HG03095 (cell line): ENCODE results near the gene REM2.
A peak's percentile ranks its signal among the peaks of the same experiment; 100 is the strongest.
"Not testable (repeated sequence)": the region's sequence is repeated elsewhere in the genome, so short reads cannot be mapped to it uniquely, and the experiment has no call there.

Experiments used
- ATAC-seq: cut with Tn5 transposase; IDR thresholded peaks from one replicate; pipeline ENCODE4 v1.9.1; 2021; ENCODE audit warnings: moderate library complexity; ENCODE audit not compliant: unreplicated experiment

REM2 gene

DNA sequence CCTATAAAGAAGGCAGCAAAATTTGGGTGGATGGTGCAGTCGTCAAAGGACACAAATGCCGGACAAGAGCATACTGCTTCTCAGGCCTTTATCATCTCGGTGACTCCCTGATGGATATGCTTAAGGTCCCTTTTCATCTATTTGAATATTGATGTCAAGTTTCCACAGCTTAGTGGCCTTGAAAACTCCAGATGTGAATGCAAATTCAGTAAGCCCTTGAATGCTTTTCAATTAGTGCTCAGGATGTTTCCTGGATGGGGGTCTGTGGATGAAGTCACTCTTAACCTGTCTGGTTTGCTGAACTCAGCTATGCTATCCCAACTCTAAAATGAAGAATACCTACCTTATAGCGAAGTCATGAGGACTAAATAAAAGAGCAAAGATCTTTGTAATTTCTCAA, 10.7 kb downstream of the REM2 start:
- no peak for ATAC-seq

GRCh38 chr14:22895402-22895801, 12.4 kb downstream of the REM2 start:
- no peak for ATAC-seq

- no peak for ATAC-seq
These were observed 13.3 kb downstream of the REM2 start for GRCh38 chr14:22896356-22896755.

- no peak for ATAC-seq
These were observed 13.7 kb downstream of the REM2 start for GRCh38 chr14:22896760-22897159.

GRCh38 chr14:22897357-22897756, 14.3 kb downstream of the REM2 start:
- ATAC-seq = no peak

DNA sequence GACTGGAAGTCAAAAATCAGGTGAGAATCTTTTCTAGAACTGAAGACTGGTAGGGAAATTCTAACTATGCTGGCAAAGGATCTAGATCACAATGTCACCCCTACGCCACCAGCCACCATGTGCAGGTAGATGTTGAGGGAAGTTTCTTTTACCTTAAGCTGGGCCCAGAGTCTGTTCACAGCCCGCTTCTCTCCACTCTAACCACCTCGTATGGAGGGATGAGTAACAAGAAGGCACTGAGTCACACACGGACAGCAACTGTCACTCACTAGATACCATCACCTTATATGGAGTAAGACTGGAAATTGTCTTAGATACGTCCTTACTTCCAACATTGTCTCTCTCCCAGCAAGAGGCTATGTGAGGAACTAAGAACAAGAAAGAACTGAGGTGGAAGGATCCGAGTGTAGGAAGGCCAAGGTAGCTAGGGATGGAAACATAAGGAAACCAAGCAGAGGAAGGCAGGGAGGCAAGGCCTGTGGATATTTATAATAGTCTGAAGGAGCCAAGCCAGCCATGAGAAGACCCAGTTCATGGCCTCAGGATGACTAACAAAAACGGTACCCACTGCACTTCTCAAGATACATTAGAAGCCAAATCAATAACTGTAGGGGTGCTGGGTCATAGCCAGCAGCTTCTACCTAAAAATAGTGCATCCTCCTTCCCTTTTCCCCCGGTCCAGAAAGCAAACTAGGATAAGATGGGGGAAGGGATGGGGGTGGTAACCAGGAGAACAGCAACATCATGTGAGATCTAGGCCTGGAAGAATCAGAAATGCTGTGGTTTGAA, 15.5 kb downstream of the REM2 start:
- no peak for ATAC-seq

- ATAC-seq = no peak
These were observed 17.2 kb downstream of the REM2 start for GRCh38 chr14:22900081-22900799.

DNA sequence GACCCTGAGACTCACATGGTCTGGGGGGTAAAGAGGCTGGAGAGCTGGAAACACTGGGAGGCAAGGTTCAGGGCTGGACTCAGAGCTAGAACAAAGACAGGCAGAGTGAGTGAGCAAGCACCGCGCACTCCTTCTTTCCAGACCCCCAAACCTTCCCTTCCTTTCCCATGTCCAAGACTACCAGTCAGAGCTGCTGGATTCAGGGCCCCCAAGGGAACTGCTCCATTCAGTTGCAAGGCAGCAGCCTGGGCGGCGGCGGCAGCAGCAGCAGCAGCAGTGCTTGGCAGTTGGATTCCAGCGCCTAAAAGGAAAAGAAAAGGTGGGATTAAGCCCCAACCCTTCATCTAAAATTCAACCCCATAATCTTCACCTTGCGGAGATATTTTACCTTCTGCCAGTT, 18.8 kb downstream of the REM2 start:
- ATAC-seq = no peak

- ATAC-seq = no peak
These were observed 20.7 kb downstream of the REM2 start for GRCh38 chr14:22903742-22904087.

- no peak for ATAC-seq
These were observed 22.6 kb downstream of the REM2 start for GRCh38 chr14:22905627-22906026.

GRCh38 chr14:22906073-22906472, 23.1 kb downstream of the REM2 start:
- ATAC-seq = no peak

- ATAC-seq = no peak
These were observed 24.4 kb downstream of the REM2 start for GRCh38 chr14:22907429-22907828.

GRCh38 chr14:22908601-22909000, 25.6 kb downstream of the REM2 start:
- no peak for ATAC-seq

- no peak for ATAC-seq
These were observed 27.9 kb downstream of the REM2 start for GRCh38 chr14:22910916-22911315.

- ATAC-seq = not testable (repeated sequence)
These were observed 31.8 kb downstream of the REM2 start for GRCh38 chr14:22914836-22915235.

DNA sequence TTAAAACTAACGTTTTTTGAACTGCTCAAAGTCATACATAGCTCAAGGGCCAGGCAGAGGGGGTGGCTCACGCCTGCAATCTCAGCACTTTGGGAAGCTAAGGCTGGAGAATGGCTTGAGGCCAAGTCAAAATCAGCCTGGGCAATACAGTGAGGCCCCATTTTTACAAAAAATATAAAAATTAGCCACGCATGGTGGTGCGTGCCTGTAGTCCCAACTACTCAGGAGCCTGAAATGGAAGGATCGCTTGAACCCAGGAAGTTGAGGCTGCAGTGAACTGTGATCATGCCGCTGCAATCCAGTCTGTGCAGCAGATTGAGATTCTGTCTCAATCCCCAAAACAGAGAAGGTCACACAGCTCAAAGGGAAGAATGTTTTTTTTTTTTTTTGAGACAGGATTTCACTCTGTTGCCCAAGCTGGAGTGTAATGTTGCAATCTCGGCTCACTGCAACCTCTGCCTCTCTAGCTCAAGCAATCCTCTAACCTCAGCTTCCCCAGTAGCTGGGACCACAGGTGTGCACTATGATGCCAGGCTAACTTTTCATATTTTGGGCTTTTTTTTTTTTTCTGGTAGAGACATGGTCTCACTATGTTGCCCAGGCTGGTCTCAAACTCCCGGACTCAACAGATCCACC, 33.0 kb downstream of the REM2 start:
- ATAC-seq = no peak

DNA sequence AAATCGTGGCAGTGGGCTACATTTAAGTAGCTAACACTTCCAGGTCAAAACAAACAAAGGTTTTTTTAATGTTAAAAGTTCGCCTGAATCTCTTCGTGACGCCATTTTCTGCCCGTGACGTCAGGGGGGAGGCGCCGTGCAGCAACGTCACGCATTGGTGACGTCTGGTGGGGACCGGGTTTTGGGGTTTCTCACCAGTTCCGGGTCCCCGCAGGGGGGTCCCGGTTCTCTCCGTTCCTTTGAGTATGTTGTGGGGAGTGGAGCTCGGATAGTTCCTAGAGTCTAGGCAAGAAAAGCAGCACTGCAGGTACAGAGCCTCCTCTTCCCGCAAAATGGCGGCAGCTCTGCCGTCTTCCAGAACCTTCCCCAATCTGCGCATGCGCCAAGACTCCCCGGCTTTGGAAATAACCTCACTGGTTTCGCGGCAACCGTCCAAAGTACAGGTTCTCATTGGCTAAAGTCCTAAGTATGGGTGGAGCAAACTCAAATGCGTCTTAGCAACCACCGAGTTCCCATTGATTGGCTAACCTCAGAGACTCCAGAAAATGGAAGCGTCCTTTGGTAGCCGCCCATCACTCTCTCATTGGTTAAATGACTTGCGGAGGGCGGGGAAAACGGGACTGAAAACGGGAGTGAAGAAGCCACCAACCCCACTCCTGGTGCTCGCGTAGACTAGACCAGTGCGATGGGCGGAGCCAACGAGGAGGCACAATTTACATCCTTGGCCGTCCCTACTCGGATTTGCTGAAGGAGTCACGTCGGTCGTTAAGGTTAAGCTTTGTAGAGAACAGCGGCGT, 36.0 kb downstream of the REM2 start, which contains the start of gene RBM23:
RBM23 (minus strand) TSS at position 346 of the 797 bp plus-strand sequence.
- ATAC-seq = peak; percentile 86

GRCh38 chr14:22919601-22919921, 36.5 kb downstream of the REM2 start:
- no peak for ATAC-seq

DNA sequence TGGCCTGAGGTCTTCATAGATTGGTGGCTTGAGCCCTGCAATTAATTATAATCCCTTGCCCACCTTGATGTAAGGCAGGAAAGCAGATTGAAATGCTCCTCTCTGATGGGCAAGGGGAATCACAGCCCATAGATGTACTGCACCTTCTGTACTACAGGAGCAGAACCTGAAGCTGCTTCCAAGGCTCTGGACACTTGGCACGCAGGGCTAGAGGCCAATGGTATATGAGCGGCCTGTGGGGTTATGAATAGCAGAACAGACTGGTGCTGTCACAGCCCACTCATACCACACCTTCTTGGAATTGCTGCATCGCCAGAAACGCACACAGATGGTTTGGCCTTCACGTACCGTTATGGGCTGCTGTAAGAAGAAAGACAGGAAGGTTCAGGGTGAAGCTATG, 37.7 kb downstream of the REM2 start:
- no peak for ATAC-seq

DNA sequence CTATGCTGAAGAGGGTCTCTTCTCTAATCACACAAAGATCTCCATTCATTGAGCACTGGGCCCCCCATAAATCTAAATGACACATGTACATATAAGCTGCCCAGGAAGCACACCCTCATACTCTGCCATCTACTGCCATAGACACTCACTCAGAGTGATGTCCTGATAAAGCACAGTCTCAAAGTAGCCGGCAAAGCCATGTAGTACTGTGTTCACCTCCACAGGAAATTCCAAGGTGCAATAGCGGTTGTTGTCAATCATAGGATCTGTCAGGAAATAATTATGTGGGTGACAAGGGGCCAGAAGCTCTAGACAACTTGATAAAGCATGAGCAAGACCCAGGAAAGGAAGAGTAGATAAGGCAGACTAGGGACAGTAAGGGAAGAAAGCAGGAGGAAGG, 39.3 kb downstream of the REM2 start:
- no peak for ATAC-seq

- no peak for ATAC-seq
These were observed 40.7 kb downstream of the REM2 start for GRCh38 chr14:22923746-22924145.
